ENCODE results near the gene BAIAP2L2.

BAIAP2L2 gene

GRCh38 chr22:38097058-38097457, 13.4 kb downstream of the BAIAP2L2 start:
- Histone ChIP-seq H2BK120ac (ENCODE audit: insufficient read depth, low read length, poor library complexity) (no peak overlapping the region), H3K9ac (ENCODE audit: low read length) (no peak overlapping the region), H3K36me3 (ENCODE audit: control insufficient read depth in 1 of 2, insufficient read depth in 2 of 2, low read length in 2 of 2) (no peaks in the 10 kb centered on the region), H3K23ac (ENCODE audit: low read length) (no peak overlapping the region), H3K79me1 (ENCODE audit: low read length) (no peaks in the 10 kb centered on the region), H3K18ac (ENCODE audit: low read length) (no peak overlapping the region), H2BK5ac (ENCODE audit: low read depth, low read length, poor library complexity) (no peak overlapping the region), H3K4me3 (ENCODE audit: low read depth, low read length) (no peak overlapping the region), H3K9me3 (ENCODE audit: insufficient read depth, low read depth, low read length) (peaks cover 4% of the 10 kb centered on the region), H3K4me2 (ENCODE audit: low read length) (peak overlapping the region; percentile 56), H3K4ac (ENCODE audit: low read depth, low read length) (no peak overlapping the region), H2AK5ac (ENCODE audit: low read length) (no peak overlapping the region), H3K14ac (ENCODE audit: low read length) (no peak overlapping the region), H4K8ac (ENCODE audit: low read depth, low read length) (no peak overlapping the region), H3K27ac (ENCODE audit: low read depth, low read length) (no peak overlapping the region), H4K91ac (ENCODE audit: low read depth, low read length) (no peak overlapping the region), H3K4me1 (ENCODE audit: control insufficient read depth in 1 of 2, insufficient read depth in 2 of 2, low read length in 2 of 2) (peaks cover 7 to 13% of the 10 kb centered on the region in 2 experiments), H4K12ac (ENCODE audit: low read depth, low read length) (no peak overlapping the region), H2AFZ (ENCODE audit: insufficient read depth, low read length, poor library complexity) (no peak overlapping the region), H3K79me2 (ENCODE audit: control insufficient read depth, insufficient read depth, low read length, poor library complexity) (no peaks in the 10 kb centered on the region), H3K27me3 (ENCODE audit: insufficient read depth, low read length) (no peaks in the 10 kb centered on the region), H2BK12ac (ENCODE audit: low read length) (no peak overlapping the region)
- no CpG with 5 or more reads among the region's 15 CpGs for WGBS (ENCODE audit: extremely low coverage, insufficient coverage, insufficient read length)
- no peak for DNase-seq

DNA sequence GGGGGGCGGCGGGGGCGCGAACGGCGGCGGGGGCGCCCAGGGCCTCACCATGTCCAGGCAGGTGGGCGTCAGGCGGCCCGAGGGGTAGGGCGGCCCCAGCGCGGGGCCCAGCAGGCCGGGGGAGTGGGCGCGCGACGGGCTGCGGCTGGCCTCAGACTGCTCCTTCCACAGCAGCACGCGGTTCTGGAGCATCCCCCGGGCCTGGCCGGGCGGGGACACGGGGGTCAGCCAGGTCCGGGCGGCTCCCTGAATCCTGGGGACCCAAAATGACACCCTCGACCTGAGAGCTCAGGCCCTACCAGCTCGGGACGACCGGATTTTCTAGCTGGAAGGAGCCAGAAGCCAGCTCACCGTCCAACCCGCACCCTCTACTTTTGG, 21.0 kb downstream of the BAIAP2L2 start:
- Histone ChIP-seq H3K4me1 (ENCODE audit: control insufficient read depth in 1 of 2, insufficient read depth in 2 of 2, low read length in 2 of 2) (peaks cover 2 to 7% of the 10 kb centered on the region in 2 experiments), H3K4ac (ENCODE audit: low read depth, low read length) (no peak overlapping the region), H2BK5ac (ENCODE audit: low read depth, low read length, poor library complexity) (no peak overlapping the region), H3K9ac (ENCODE audit: low read length) (no peak overlapping the region), H4K12ac (ENCODE audit: low read depth, low read length) (no peak overlapping the region), H3K4me3 (ENCODE audit: low read depth, low read length) (no peak overlapping the region), H3K36me3 (ENCODE audit: control insufficient read depth in 1 of 2, insufficient read depth in 2 of 2, low read length in 2 of 2) (no peaks in the 10 kb centered on the region), H3K27ac (ENCODE audit: low read depth, low read length) (no peak overlapping the region), H2BK12ac (ENCODE audit: low read length) (no peak overlapping the region), H2AFZ (ENCODE audit: insufficient read depth, low read length, poor library complexity) (no peak overlapping the region), H2BK120ac (ENCODE audit: insufficient read depth, low read length, poor library complexity) (no peak overlapping the region), H3K23ac (ENCODE audit: low read length) (no peak overlapping the region), H3K79me1 (ENCODE audit: low read length) (no peaks in the 10 kb centered on the region), H3K4me2 (ENCODE audit: low read length) (peak overlapping the region; percentile 48), H3K14ac (ENCODE audit: low read length) (no peak overlapping the region), H3K9me3 (ENCODE audit: insufficient read depth, low read depth, low read length) (peaks cover 4% of the 10 kb centered on the region), H4K91ac (ENCODE audit: low read depth, low read length) (no peak overlapping the region), H3K79me2 (ENCODE audit: control insufficient read depth, insufficient read depth, low read length, poor library complexity) (no peaks in the 10 kb centered on the region), H4K8ac (ENCODE audit: low read depth, low read length) (no peak overlapping the region), H3K27me3 (ENCODE audit: insufficient read depth, low read length) (no peaks in the 10 kb centered on the region), H3K18ac (ENCODE audit: low read length) (no peak overlapping the region), H2AK5ac (ENCODE audit: low read length) (no peak overlapping the region)
- DNase-seq = no peak
- no CpG with 5 or more reads among the region's 34 CpGs for WGBS (ENCODE audit: extremely low coverage, insufficient coverage, insufficient read length)

- Histone ChIP-seq H4K12ac (ENCODE audit: low read depth, low read length) (no peak overlapping the region), H3K36me3 (ENCODE audit: control insufficient read depth in 1 of 2, insufficient read depth in 2 of 2, low read length in 2 of 2) (no peaks in the 10 kb centered on the region), H3K18ac (ENCODE audit: low read length) (peak overlapping the region; percentile 44), H3K4me2 (ENCODE audit: low read length) (peak overlapping the region; percentile 59), H2AFZ (ENCODE audit: insufficient read depth, low read length, poor library complexity) (no peak overlapping the region), H2AK5ac (ENCODE audit: low read length) (no peak overlapping the region), H3K79me1 (ENCODE audit: low read length) (no peaks in the 10 kb centered on the region), H3K27ac (ENCODE audit: low read depth, low read length) (no peak overlapping the region), H3K4me1 (ENCODE audit: control insufficient read depth in 1 of 2, insufficient read depth in 2 of 2, low read length in 2 of 2) (peaks cover 4 to 12% of the 10 kb centered on the region in 2 experiments), H3K9me3 (ENCODE audit: insufficient read depth, low read depth, low read length) (peaks cover 4% of the 10 kb centered on the region), H2BK12ac (ENCODE audit: low read length) (no peak overlapping the region), H3K23ac (ENCODE audit: low read length) (no peak overlapping the region), H2BK5ac (ENCODE audit: low read depth, low read length, poor library complexity) (no peak overlapping the region), H3K4ac (ENCODE audit: low read depth, low read length) (no peak overlapping the region), H3K79me2 (ENCODE audit: control insufficient read depth, insufficient read depth, low read length, poor library complexity) (no peaks in the 10 kb centered on the region), H3K9ac (ENCODE audit: low read length) (no peak overlapping the region), H2BK120ac (ENCODE audit: insufficient read depth, low read length, poor library complexity) (peak overlapping the region; percentile 6), H3K4me3 (ENCODE audit: low read depth, low read length) (peak overlapping the region; percentile 48), H4K8ac (ENCODE audit: low read depth, low read length) (peak overlapping the region; percentile 30), H4K91ac (ENCODE audit: low read depth, low read length) (no peak overlapping the region), H3K27me3 (ENCODE audit: insufficient read depth, low read length) (no peaks in the 10 kb centered on the region), H3K14ac (ENCODE audit: low read length) (peak overlapping the region; percentile 26)
- no CpG with 5 or more reads among the region's 85 CpGs for WGBS (ENCODE audit: extremely low coverage, insufficient coverage, insufficient read length)
- DNase-seq = peak in 1 of 2 donors; percentile 21
Observed at GRCh38 chr22:38088629-38089473, 21.6 kb downstream of the BAIAP2L2 start.

GRCh38 chr22:38087855-38088254, 22.6 kb downstream of the BAIAP2L2 start:
- no peak overlapping the region for H3K18ac ChIP-seq (ENCODE audit: low read length)
- H2AK5ac ChIP-seq (ENCODE audit: low read length) = no peak overlapping the region
- no peak overlapping the region for H2BK120ac ChIP-seq (ENCODE audit: insufficient read depth, low read length, poor library complexity)
- no peak overlapping the region for H2AFZ ChIP-seq (ENCODE audit: insufficient read depth, low read length, poor library complexity)
- no peaks in the 10 kb centered on the region for H3K79me1 ChIP-seq (ENCODE audit: low read length)
- no peaks in the 10 kb centered on the region for H3K79me2 ChIP-seq (ENCODE audit: control insufficient read depth, insufficient read depth, low read length, poor library complexity)
- no peak for DNase-seq
- H3K4me1 ChIP-seq (ENCODE audit: control insufficient read depth in 1 of 2, insufficient read depth in 2 of 2, low read length in 2 of 2) = peaks cover 4 to 13% of the 10 kb centered on the region in 2 experiments
- no peaks in the 10 kb centered on the region for H3K36me3 ChIP-seq (ENCODE audit: control insufficient read depth in 1 of 2, insufficient read depth in 2 of 2, low read length in 2 of 2)
- H2BK5ac ChIP-seq (ENCODE audit: low read depth, low read length, poor library complexity) = no peak overlapping the region
- no peak overlapping the region for H3K4ac ChIP-seq (ENCODE audit: low read depth, low read length)
- no peak overlapping the region for H4K91ac ChIP-seq (ENCODE audit: low read depth, low read length)
- no peak overlapping the region for H4K8ac ChIP-seq (ENCODE audit: low read depth, low read length)
- H2BK12ac ChIP-seq (ENCODE audit: low read length) = no peak overlapping the region
- H3K23ac ChIP-seq (ENCODE audit: low read length) = no peak overlapping the region
- H3K27ac ChIP-seq (ENCODE audit: low read depth, low read length) = no peak overlapping the region
- no peak overlapping the region for H3K14ac ChIP-seq (ENCODE audit: low read length)
- H4K12ac ChIP-seq (ENCODE audit: low read depth, low read length) = no peak overlapping the region
- H3K27me3 ChIP-seq (ENCODE audit: insufficient read depth, low read length) = no peaks in the 10 kb centered on the region
- H3K4me2 ChIP-seq (ENCODE audit: low read length) = no peak overlapping the region
- H3K9ac ChIP-seq (ENCODE audit: low read length) = no peak overlapping the region
- H3K4me3 ChIP-seq (ENCODE audit: low read depth, low read length) = peak overlapping the region; percentile 11
- peaks cover 4% of the 10 kb centered on the region for H3K9me3 ChIP-seq (ENCODE audit: insufficient read depth, low read depth, low read length)
- WGBS (ENCODE audit: extremely low coverage, insufficient coverage, insufficient read length) = no CpG with 5 or more reads among the region's 12 CpGs
